Renal pelvis (tissue), 4 donors: ENCODE measurements around the gene FRAS1. TPM values are rescaled to one million over a fixed set of nuclear protein-coding genes. Genes with fewer than 3 reads are reported as not detected.
A peak's percentile ranks its signal among the peaks of the same experiment; 100 is the strongest.
"Not testable (repeated sequence)": the region's sequence is repeated elsewhere in the genome, so short reads cannot be mapped to it uniquely, and the experiment has no call there.

ENCODE experiments used
- DNase-seq: peaks from one replicate; pipeline ENCODE4 v3.0.0-alpha.2; 2013
- polyA plus RNA-seq, 3 donors: library from polyadenylated mRNA; unstranded; fragments of 120-200 nt; gene quantifications; one replicate each; pipeline ENCODE4 v1.2.1, GENCODE V29; 2013; ENCODE audit not compliant: insufficient read length in 3 of 3

The FRAS1 gene
- polyA plus RNA-seq, 3 donors = 84.7 to 103 (median 102) TPM

DNA sequence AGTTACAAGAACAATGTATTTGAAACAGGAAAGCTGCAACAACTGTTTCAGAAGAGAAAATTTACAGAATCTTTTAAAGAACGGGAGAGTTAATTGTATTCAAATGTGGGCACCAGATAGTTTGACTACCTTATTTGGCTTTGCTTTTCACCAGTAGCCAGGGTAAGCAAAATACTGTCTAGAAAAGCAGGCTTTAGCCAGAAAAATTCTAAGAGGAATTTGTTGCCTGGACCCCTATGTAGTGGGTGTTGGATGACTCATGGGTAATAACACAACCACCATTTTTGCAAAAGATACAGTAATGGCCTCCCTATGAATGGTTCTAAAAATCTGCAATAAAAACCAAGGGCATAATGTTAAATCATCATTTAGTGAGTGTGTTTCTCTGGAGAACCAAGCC is 261.0 kb downstream of the FRAS1 start:
- DNase-seq = no peak

GRCh38 chr4:78320349-78320935 is 263.3 kb downstream of the FRAS1 start:
- no peak for DNase-seq

- no peak for DNase-seq
These were observed 264.9 kb downstream of the FRAS1 start for GRCh38 chr4:78322032-78322431.

- no peak for DNase-seq
These were observed 266.3 kb downstream of the FRAS1 start for GRCh38 chr4:78323439-78323838.

DNA sequence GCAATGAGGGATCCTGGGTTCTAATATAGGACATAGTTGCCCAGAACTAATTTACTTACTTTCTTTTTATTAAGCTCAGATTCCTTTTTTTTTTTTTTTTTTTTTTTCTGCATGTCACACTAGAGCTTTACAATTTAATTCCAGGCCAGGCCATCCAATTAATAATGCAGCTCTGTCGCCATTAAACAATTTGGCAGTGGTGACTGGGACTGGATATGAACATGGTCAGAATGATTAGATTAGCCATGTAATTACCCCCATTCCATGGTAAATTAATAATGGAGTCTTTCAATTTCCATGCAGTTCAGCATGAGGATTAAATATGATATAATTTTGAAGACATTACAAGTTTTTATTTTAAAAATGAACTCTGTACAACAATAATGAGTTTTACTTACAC is 267.5 kb downstream of the FRAS1 start:
- no peak for DNase-seq

- no peak for DNase-seq
These were observed 268.4 kb downstream of the FRAS1 start for GRCh38 chr4:78325271-78326157.

DNA sequence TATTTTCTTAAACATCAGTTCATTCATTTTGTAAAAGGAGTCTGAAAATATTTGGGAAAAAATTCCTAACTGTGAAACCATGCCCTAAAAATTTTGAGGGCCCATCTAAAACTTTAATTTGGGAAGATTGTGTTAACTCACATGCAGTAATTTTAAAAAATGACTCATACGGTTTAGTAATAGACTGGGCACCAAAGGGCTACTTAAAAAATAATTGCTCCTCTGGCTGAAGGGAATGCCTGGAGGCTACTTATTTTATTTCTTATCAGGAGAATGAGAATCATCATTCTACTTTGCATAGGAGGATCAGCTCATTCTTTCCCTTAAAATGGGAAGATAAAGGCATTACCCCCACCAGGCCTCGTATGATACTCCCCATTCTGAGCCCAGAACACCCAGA is 271.5 kb downstream of the FRAS1 start:
- DNase-seq = not testable (repeated sequence)

GRCh38 chr4:78331186-78331585 is 274.1 kb downstream of the FRAS1 start:
- DNase-seq = no peak

DNA sequence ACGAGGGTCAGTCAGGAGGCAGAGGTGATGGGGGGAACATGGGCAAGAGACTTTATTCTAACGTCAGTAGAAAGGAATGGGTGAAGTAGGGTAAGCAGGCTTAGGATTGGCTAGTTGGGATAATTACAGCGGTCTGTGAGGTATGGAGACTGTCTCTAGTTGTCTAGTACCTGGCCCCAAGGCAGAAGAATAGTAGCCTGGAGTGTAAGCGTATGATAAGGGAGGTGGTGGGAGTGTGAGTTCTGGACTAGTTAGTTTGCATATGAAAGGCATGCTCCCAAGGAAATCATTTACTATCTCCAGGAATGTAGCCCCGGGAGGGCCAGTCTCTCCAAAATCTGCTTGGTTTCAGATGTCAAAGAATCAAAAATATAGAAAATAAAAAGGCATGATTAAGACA is 274.8 kb downstream of the FRAS1 start:
- DNase-seq = no peak

DNA sequence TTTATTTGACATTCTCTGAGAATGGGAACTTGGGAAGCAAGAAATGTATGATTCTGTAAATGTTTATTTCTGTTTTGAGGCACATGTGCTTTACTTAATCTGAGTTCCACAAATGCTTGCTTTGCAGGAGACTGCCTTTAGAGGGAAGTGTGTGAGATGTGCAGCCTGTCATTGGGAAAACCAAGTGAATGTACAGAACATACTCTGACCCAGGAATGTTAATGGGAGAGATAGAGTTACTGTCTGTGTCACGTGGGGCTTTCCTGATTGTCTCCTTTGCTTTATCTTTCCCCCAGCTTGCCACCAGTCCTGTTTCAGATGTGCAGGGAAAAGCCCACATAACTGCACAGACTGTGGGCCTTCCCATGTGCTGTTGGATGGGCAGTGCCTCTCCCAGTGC is 275.9 kb downstream of the FRAS1 start:
- DNase-seq = peak; percentile 42

- no peak for DNase-seq
These were observed 279.2 kb downstream of the FRAS1 start for GRCh38 chr4:78336093-78336943.

- DNase-seq = no peak
These were observed 280.3 kb downstream of the FRAS1 start for GRCh38 chr4:78337244-78338020.

- DNase-seq = no peak
These were observed 285.0 kb downstream of the FRAS1 start for GRCh38 chr4:78342125-78342524.

GRCh38 chr4:78343682-78344081 is 286.6 kb downstream of the FRAS1 start:
- no peak for DNase-seq

DNA sequence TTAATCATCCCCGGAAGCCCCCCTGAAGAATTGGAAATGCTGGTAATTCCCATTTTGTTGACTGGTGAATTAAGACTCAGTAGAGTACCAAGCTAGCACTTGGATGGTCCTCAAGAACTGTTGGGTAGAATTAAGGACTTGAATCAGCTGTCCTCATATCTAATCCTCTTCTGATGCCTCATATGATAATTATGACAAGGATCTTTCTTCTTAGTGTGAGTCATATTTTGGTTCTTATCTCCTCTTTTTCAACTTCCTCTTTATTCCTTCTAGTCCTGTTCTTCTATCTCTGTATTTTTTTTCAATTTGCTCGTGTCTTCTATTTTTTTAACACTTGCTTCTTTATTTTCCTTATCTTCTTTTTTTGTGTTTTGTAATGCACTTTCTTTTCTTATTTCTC is 288.1 kb downstream of the FRAS1 start:
- DNase-seq = no peak

DNA sequence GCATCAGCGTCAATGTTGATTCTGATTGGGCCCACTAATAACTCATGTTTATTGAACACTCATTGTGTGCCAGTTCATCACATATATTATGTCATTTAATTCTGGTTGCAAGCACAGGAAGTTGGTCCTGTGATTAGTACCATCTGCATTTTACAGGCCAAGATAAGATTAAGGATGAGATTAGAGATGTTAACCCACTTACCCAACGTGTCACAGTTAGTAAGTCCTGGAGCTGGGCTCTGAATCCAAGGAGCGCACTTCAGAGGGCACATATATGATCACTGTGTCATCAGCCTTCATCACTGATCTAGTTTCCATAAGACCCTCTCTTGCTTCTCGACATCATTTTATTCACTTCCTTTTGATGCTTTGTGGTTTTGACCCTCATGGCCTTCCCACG is 289.1 kb downstream of the FRAS1 start:
- no peak for DNase-seq

- DNase-seq = no peak
These were observed 290.4 kb downstream of the FRAS1 start for GRCh38 chr4:78347527-78347926.

DNA sequence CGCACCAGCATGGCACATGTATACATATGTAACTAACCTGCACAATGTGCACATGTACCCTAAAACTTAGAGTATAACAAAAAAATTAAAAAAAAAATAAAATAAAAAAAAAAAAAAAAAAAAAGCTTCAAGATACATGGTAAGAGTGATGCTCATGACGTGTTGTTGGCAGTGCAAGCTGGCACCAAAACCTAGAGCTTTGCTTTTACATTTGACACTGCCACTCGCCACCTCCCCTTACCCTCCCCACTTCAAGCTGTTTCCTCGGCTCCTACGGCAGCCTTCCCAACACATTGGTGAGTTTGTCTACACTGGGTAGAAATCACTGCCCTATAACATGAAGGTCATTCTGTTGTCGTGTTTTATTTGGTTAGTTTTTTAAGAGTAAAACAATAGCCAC is 296.8 kb downstream of the FRAS1 start:
- DNase-seq = no peak

DNA sequence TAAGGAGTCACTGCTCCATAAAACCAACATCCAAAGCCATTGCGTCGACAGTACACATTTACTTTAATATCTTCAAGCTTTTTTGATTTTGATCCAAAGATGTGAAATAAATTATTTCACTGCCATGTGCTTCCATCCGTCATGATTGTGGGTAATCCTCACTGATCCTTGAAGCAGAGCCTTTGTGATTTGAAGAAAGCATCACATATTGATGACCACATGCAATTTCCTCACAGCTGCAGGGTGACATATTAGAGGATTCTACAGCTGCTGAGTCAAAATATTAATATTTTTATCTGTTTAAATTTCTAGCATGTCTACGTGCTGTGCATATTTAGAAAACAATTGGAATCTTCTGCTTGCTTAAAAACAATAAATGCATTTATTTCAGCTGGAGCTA is 297.7 kb downstream of the FRAS1 start:
- no peak for DNase-seq

DNA sequence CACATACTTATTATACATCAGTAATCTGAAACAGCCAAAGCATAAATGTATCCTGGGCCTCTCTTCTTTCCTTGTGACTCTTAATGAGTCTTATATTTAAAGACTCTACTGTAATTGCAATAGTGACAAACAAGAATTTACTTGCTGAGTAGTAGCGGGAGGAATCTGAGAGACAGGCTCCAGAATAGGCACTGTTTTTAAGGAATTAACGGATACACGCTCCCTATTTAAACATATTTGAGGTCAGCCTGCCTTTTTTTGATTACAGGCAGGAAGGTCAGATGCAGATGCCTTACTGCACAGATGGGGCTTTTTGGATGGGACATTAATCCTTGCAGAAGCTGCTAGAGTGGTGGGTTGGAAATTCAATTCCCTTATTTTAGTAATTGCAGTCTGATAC is 298.2 kb downstream of the FRAS1 start:
- DNase-seq = no peak

GRCh38 chr4:78356251-78356786 is 299.2 kb downstream of the FRAS1 start:
- no peak for DNase-seq

GRCh38 chr4:78357122-78357521 is 300.0 kb downstream of the FRAS1 start:
- no peak for DNase-seq
